HEK293 (cell line): ENCODE results near the gene TEX30.

ENCODE experiments used
- CTCF ChIA-PET: fragments of 350-600 bp; formaldehyde crosslinking; extraction: SDS; loops from one replicate; lab custom pipeline; 2021; ENCODE audit warnings: antibody characterized with exemption; lab: Yijun Ruan, JAX
- POLR2A ChIA-PET: fragments of 300-600 bp; formaldehyde crosslinking; extraction: SDS; loops from one replicate; lab custom pipeline; 2020; ENCODE audit warnings: antibody characterized with exemption, inconsistent platforms; lab: Yijun Ruan, JAX
- H3K27ac ChIP-seq: fragments of 200-500 bp; sonication (Bioruptor generic); 2 replicates; pipeline ENCODE4 v1.5.1; 2014; ENCODE audit warnings: low read depth, low read length, control low read depth, inconsistent platforms; ENCODE audit errors: extremely low read depth
- H3K36me3 ChIP-seq, 2 experiments: fragments of 200-500 bp in 1 of 2; sonication (Bioruptor generic) in 1 of 2; 1 replicate in 1 of 2; 2 replicates in 1 of 2; pipeline ENCODE4 v1.5.1; 2014 to 2017; ENCODE audit warnings: inconsistent platforms in 2 of 2, low read length in 2 of 2; ENCODE audit not compliant: control insufficient read depth in 2 of 2, insufficient read depth in 1 of 2
- H3K4me1 ChIP-seq: fragments of 200-500 bp; sonication (Bioruptor generic); 2 replicates; pipeline ENCODE4 v1.5.1; 2014; ENCODE audit warnings: mild to moderate bottlenecking, low read length, inconsistent platforms; ENCODE audit not compliant: control insufficient read depth, insufficient read depth
- H3K4me3 ChIP-seq: 2 replicates; pipeline ENCODE4 v1.5.1; 2011; ENCODE audit warnings: low read depth, mild to moderate bottlenecking, control low read depth, low read length, moderate library complexity
- H3K9me3 ChIP-seq: fragments of 200-500 bp; sonication (Bioruptor generic); 2 replicates; pipeline ENCODE4 v1.5.1; 2014; ENCODE audit warnings: low read depth, low read length, inconsistent platforms; ENCODE audit not compliant: control insufficient read depth, insufficient read depth
- GLI2 ChIP-seq: fragments of 450-650 bp; formaldehyde crosslinking; IDR thresholded peaks from 2 replicates; pipeline ENCODE4; 2017; ENCODE audit warnings: missing biosample characterization, missing genetic modification characterization, low read depth, borderline replicate concordance
- HIC1 ChIP-seq: fragments of 450-650 bp; formaldehyde crosslinking; IDR thresholded peaks from 2 replicates; pipeline ENCODE4 v1.5.1; 2016; ENCODE audit warnings: missing biosample characterization, missing genetic modification characterization
- PRDM1 ChIP-seq: fragments of 450-650 bp; formaldehyde crosslinking; IDR thresholded peaks from 2 replicates; pipeline ENCODE4; 2016; ENCODE audit warnings: missing biosample characterization, missing genetic modification characterization
- PRDM4 ChIP-seq: fragments of 450-650 bp; formaldehyde crosslinking; IDR thresholded peaks from 2 replicates; pipeline ENCODE4 v1.5.1; 2017; ENCODE audit warnings: missing biosample characterization, missing genetic modification characterization
- RBAK ChIP-seq: fragments of 450-650 bp; formaldehyde crosslinking; IDR thresholded peaks from 2 replicates; pipeline ENCODE4 v1.5.1; 2016; ENCODE audit warnings: missing biosample characterization, missing genetic modification characterization
- SP7 ChIP-seq: fragments of 450-650 bp; formaldehyde crosslinking; IDR thresholded peaks from 2 replicates; pipeline ENCODE4 v1.5.1; 2016; ENCODE audit warnings: missing biosample characterization, missing genetic modification characterization
- TSHZ1 ChIP-seq: fragments of 450-650 bp; formaldehyde crosslinking; IDR thresholded peaks from 2 replicates; pipeline ENCODE4 v1.5.1; 2016; ENCODE audit warnings: missing biosample characterization, missing genetic modification characterization, borderline replicate concordance
- ZNF132 ChIP-seq: fragments of 450-650 bp; formaldehyde crosslinking; IDR thresholded peaks from 2 replicates; pipeline ENCODE4 v1.5.1; 2017; ENCODE audit warnings: missing biosample characterization, missing genetic modification characterization, borderline replicate concordance
- ZNF133 ChIP-seq: fragments of 450-650 bp; formaldehyde crosslinking; IDR thresholded peaks from 2 replicates; pipeline ENCODE4 v1.5.1; 2016; ENCODE audit warnings: missing biosample characterization, missing genetic modification characterization
- ZNF19 ChIP-seq: fragments of 450-650 bp; formaldehyde crosslinking; IDR thresholded peaks from 2 replicates; pipeline ENCODE4; 2016; ENCODE audit warnings: missing biosample characterization, missing genetic modification characterization, low read depth
- ZNF26 ChIP-seq: fragments of 450-650 bp; formaldehyde crosslinking; IDR thresholded peaks from 2 replicates; pipeline ENCODE4 v1.5.1; 2016; ENCODE audit warnings: missing biosample characterization, missing genetic modification characterization
- ZNF394 ChIP-seq: fragments of 450-650 bp; formaldehyde crosslinking; IDR thresholded peaks from 2 replicates; pipeline ENCODE4 v1.5.1; 2016; ENCODE audit warnings: missing biosample characterization, missing genetic modification characterization, mild to moderate bottlenecking, moderate library complexity, borderline replicate concordance
- ZNF398 ChIP-seq: fragments of 450-650 bp; formaldehyde crosslinking; IDR thresholded peaks from 2 replicates; pipeline ENCODE4 v1.5.1; 2017; ENCODE audit warnings: missing biosample characterization, missing genetic modification characterization
- ZNF404 ChIP-seq: fragments of 450-650 bp; formaldehyde crosslinking; IDR thresholded peaks from 2 replicates; pipeline ENCODE4 v1.5.1; 2017; ENCODE audit warnings: missing biosample characterization, missing genetic modification characterization
- ZNF416 ChIP-seq: fragments of 450-650 bp; formaldehyde crosslinking; IDR thresholded peaks from 2 replicates; pipeline ENCODE4 v1.5.1; 2016; ENCODE audit warnings: missing biosample characterization, missing genetic modification characterization
- ZNF645 ChIP-seq: fragments of 450-650 bp; formaldehyde crosslinking; IDR thresholded peaks from 2 replicates; pipeline ENCODE4; 2016; ENCODE audit warnings: missing biosample characterization, missing genetic modification characterization

Gene TEX30

GRCh38 chr13:102751886-102752285 is 21.7 kb downstream of the TEX30 start:
- POLR2A ChIA-PET: no interaction called here
- Histone ChIP-seq H3K27ac (no peak overlapping the region), H3K9me3 (no peaks in the 10 kb centered on the region; the same call in 1 of the 2 replicates), H3K4me3 (no peak overlapping the region), H3K36me3 (no peaks in the 10 kb centered on the region), H3K4me1 (no peaks in the 10 kb centered on the region)
- TF ChIP-seq ZNF404: no peak
- no peak for TF ChIP-seq GLI2 (tag by site-specific recombination)
- TF ChIP-seq SP7 (tag by site-specific recombination): no peak
- TF ChIP-seq RBAK (tag by site-specific recombination): no peak
- TF ChIP-seq HIC1 (tag by site-specific recombination): no peak
- CTCF ChIA-PET: no interaction called here

- TF ChIP-seq ZNF19 (tag by site-specific recombination) (no peak), ZNF394 (tag by site-specific recombination) (no peak), ZNF645 (tag by site-specific recombination) (no peak), ZNF398 (no peak), ZNF416 (tag by site-specific recombination) (no peak), TSHZ1 (tag by site-specific recombination) (no peak), ZNF133 (tag by site-specific recombination) (no peak), ZNF26 (tag by site-specific recombination) (no peak), ZNF132 (tag by site-specific recombination) (no peak), PRDM1 (tag by site-specific recombination) (no peak), PRDM4 (no peak)
- H3K36me3 ChIP-seq: no peaks in the 10 kb centered on the region
These were observed 31.1 kb downstream of the TEX30 start for GRCh38 chr13:102742506-102742905.

More at GRCh38 chr13:102742506-102742905, 31.1 kb downstream of the TEX30 start:
- Histone ChIP-seq H3K27ac (no peak overlapping the region), H3K9me3 (no peaks in the 10 kb centered on the region; the same call in 1 of the 2 replicates), H3K4me3 (no peak overlapping the region), H3K4me1 (no peaks in the 10 kb centered on the region)
- CTCF ChIA-PET: no interaction called here
- POLR2A ChIA-PET: no interaction called here
